ENCODE data around the gene LDHD.

GRCh38 chr16:75116911-75117245 is 298 bp upstream of the LDHD start:
- no peak for TF ChIP-seq CTCF (IDR thresholded peaks at IDR 0.05; ENCODE audit: poor library complexity)
- no peak for TF ChIP-seq EZH2 (IDR thresholded peaks at IDR 0.05; ENCODE audit: borderline replicate concordance)
- TF ChIP-seq EZH2phosphoT487 (IDR thresholded peaks at IDR 0.05; ENCODE audit: low read depth, severe bottlenecking, unreplicated experiment): no peak

All from hepatocyte (in vitro differentiated cells).